IPS-18c (cell line): Measurements from ENCODE around the gene GRIK4.

Experiments used
- H3K4me3 ChIP-seq: 2 replicates; pipeline ENCODE4 v1.7.0; 2013; ENCODE audit warnings: low read depth, mild to moderate bottlenecking, low read length, moderate library complexity; ENCODE audit not compliant: insufficient read depth
- H3K9me3 ChIP-seq: one replicate; pipeline ENCODE4 v1.6.1; 2013; ENCODE audit warnings: mild to moderate bottlenecking, low read length, moderate library complexity; ENCODE audit not compliant: control insufficient read depth, insufficient read depth

The GRIK4 gene

DNA sequence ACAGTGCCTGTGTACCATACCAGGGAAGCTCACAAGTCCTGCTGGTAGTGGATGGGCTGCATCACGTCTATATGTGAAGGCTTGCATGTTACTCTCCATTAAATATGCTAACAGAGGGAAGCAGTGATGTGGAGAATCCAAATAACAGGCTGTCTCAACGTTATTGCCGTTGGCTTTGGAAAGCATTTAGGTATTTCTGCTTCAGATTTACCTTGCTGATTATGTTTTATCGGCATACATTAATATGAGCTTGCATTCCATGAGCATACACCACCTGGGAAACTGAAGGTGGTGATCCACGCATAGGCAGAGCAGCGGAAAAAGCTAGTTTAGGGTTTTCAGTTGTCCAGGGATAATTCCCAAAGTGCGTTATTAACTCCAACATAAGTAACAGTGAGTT, 175.0 kb downstream of the GRIK4 start:
- Histone ChIP-seq H3K4me3 (no peak overlapping the region), H3K9me3 (no peaks in the 10 kb centered on the region)

DNA sequence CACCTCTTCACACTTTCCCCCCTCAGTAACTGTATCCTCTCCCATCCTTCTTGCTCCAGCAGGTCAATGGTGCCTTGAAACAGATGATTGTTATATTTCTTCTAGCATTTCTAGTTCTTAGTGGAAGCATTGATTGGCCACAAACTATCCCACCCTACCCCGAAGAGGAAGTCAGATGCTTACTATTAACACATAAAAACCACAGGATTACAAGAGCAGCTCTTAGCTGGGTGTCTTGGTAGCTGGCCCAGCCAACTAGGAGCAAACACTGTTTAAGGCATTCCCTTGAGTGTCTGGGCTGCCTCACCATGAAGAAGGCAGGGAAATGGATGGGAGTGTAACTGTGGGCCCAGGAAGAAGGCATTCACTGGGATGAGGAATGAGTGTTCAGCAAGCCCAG, 176.6 kb downstream of the GRIK4 start:
- Histone ChIP-seq H3K9me3 (no peaks in the 10 kb centered on the region), H3K4me3 (no peak overlapping the region)

DNA sequence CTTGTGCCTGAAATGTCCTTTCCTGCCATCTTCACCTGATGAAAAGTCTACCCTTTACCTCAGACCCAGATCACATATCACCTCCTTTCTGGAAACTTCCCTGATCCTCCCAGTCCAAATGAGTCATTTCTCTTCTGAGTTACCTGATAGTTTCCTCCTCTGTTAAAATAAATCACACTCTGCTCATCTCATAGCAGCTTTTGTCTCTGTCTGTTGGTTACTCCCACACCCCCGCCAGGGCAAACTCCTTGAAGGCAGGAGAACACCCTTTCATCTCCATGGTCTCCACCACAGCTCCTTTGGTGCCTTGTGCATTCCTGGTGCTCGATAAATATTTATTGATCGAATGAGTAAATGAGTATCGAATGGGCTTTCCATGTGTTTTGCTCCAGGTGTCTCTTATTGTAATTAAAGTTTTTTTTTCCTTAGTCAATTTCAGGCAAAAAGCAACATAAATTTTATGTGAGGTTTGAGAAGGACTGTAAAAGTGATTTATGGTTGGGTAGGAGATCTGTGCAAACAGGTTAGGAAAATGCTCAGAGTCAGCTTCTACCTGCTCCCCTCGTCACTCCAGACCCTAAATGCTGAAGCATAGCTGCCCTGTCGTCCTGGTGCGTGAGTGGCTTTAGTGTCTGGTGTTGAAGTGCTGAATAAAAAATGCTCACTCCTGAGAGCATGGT, 178.2 kb downstream of the GRIK4 start:
- Histone ChIP-seq H3K9me3 (no peaks in the 10 kb centered on the region), H3K4me3 (no peak overlapping the region)

GRCh38 chr11:120690406-120690805, 178.9 kb downstream of the GRIK4 start:
- no peaks in the 10 kb centered on the region for H3K9me3 ChIP-seq
- H3K4me3 ChIP-seq: no peak overlapping the region

DNA sequence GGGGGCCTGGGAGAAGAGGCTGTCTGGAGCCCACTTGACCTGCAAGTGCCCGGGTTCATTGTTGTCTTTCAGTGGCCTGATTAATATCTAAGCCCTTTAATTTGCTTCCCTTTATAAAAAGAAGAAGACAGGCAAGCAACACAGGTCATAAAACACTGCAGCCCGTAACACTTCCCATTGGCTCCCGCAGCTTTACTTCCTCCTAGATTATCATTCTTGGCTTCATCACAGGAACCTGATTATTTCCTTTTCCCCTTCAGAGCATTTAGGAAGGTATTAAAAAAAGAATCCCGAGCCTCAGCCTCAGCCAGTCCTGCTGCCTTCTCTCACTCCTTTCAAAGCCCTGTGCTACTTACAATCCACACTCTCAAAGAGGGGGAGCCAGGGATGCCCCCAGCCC, 183.2 kb downstream of the GRIK4 start:
- Histone ChIP-seq H3K9me3 (no peaks in the 10 kb centered on the region), H3K4me3 (no peak overlapping the region)

DNA sequence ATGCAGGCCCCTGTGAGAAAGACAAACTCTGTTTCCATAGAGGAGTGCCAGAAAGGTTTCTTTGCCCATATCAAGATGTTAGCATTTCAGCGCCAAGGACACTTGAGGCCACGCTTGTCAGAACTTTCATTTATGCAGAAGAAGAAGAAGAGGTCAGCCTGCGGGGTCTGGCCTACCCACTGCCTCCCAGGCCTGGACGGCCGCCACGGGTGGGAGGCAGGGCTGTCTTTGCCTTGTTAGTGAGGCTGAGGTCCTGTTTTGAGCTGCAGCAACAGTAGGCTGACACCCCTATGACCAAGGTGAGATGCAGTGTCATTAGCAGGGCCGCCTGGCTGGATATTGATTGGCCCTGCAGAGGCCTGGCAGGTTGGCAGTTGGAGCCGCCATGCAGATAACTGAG, 183.9 kb downstream of the GRIK4 start:
- Histone ChIP-seq H3K9me3 (no peaks in the 10 kb centered on the region), H3K4me3 (no peak overlapping the region)

DNA sequence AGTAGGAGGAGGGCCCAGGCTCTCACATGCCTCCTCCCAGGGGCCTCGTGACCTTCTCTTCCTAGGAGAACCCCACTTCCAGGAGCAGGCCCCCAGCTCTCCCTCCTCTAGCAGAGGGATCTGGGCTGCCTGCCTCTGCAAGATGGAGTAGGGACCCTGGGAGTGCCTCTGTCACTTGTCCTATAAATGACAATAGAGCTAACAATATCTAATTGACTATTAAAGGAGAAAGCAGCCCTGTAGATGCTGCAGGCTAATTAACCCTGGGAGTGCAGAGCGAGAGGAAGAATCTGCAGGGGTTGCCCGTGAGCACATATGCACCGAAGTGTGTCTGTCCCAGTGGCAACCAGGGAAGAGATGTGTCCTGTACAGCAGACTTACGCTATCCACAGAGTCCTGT, 184.4 kb downstream of the GRIK4 start:
- Histone ChIP-seq H3K9me3 (no peaks in the 10 kb centered on the region), H3K4me3 (no peak overlapping the region)

GRCh38 chr11:120696597-120697218, 185.2 kb downstream of the GRIK4 start:
- H3K9me3 ChIP-seq: no peaks in the 10 kb centered on the region
- H3K4me3 ChIP-seq: no peak overlapping the region

- H3K4me3 ChIP-seq: no peak overlapping the region
- H3K9me3 ChIP-seq: no peaks in the 10 kb centered on the region
These were observed 187.4 kb downstream of the GRIK4 start for GRCh38 chr11:120698918-120699317.

- Histone ChIP-seq H3K9me3 (no peaks in the 10 kb centered on the region), H3K4me3 (no peak overlapping the region)
These were observed 191.1 kb downstream of the GRIK4 start for GRCh38 chr11:120702656-120703055.

DNA sequence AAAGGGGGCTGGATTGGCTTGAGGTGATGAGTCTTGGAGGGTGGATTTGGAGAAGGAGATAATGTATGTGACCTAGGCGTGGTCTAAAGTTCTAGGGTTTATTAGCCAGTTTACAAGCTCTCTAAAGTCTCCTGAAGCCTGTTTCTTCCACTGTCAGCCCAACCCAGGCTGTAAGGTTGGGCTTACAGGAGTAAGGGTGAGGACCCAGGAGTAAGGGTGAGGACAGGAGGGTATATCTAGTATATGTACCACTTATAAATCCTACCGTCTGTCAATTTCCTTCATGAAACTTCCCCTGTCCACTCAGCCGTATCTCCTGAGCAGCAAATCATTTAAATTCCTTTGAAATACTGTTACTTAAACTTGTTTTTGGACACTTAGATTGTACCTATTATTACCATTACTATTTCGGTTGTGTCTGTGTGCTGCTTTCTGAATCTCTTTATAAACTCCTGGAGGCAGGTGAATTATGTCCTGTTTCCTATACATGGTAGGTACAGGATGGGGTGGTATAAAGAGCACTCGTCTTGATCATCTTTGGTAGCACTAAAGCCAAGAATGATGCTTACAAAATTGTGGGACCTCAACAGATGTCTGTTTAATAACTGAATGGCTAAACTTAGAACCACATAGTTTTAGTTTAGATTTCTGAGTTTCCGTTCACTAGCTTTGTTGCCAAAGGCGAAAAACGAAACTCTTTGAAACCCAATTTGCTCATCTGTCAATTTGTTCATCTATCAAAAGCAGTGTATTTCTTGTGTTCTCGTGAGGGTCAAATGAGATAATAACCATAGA, 192.0 kb downstream of the GRIK4 start:
- no peaks in the 10 kb centered on the region for H3K9me3 ChIP-seq
- no peak overlapping the region for H3K4me3 ChIP-seq

GRCh38 chr11:120704256-120704750, 192.8 kb downstream of the GRIK4 start:
- no peaks in the 10 kb centered on the region for H3K9me3 ChIP-seq
- H3K4me3 ChIP-seq: no peak overlapping the region

GRCh38 chr11:120706257-120706656, 194.7 kb downstream of the GRIK4 start:
- Histone ChIP-seq H3K9me3 (no peaks in the 10 kb centered on the region), H3K4me3 (no peak overlapping the region)

DNA sequence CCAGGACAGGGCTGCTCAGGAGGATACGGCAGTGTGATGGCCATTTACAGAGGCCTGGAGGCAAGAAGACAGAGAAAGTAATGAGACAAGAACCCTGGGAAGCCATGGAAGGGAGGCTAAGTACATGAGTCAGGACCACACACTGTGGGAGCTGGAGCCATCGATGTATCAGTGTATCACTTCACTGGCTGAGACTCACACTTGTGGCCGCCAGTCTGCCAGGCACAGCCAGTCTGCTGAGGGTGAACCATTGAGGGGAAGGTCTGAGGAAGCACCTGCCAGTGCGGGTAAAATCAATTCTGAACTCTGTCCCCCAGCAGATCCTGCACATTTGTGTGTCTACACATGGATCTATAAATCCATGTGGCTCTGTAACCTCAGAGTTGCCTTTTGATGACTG, 195.6 kb downstream of the GRIK4 start:
- H3K9me3 ChIP-seq: no peaks in the 10 kb centered on the region

DNA sequence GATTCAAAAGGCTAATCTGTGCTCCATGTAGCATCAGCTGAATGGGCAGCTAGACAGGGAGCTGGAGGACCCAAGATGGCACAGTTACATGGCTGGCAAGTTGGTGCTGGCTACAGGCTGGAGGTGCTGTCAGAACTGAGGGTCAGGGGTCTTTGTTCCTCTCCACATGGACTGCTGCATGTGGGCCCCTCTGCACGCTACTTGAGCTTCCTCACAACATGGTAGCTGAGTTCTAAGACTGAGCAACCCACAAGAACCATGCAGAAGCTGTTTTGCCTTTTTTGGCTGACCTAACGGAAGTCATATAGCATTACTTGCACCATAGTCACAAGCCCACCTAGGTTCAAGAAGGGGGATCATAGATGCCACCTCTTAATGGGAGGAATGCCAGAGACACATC, 196.1 kb downstream of the GRIK4 start:
- H3K4me3 ChIP-seq: no peak overlapping the region

More for the DNA sequence above, 195.6 kb downstream of the GRIK4 start:
- H3K4me3 ChIP-seq: no peak overlapping the region

DNA sequence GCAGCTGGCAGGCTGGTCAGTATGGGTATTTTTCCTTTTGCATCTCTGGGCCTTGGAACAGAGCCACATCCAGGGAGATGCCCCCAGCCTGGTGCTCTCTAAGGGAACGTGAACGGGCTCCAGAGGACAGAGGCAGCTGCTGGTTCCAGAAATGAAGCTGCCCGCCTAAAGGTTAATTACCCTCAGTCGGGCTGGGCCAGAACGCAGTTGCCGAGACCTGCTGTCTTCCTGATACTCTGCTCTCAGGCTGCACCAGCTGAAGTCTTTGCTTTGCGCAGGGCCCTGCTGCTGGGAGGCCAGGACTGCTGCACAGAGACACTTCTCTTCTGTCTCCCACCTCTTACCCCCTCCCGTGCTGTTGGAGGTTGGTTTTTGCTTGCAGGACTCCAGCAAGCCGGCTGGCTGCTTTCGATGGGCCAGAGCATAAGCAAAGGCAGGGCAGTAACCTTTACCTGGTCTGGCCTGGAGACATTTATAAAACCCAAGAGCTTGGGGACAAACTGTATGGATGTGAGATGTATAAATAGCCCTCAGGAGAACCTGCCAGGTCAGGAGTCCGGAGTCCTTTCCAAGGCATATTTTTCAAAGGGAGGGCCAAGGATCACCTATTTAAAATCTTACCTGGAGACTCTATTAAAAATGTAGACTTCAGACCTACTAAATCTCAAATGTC, 197.1 kb downstream of the GRIK4 start:
- no peaks in the 10 kb centered on the region for H3K9me3 ChIP-seq
- H3K4me3 ChIP-seq: no peak overlapping the region

More for the DNA sequence above, 196.1 kb downstream of the GRIK4 start:
- H3K9me3 ChIP-seq: no peaks in the 10 kb centered on the region

DNA sequence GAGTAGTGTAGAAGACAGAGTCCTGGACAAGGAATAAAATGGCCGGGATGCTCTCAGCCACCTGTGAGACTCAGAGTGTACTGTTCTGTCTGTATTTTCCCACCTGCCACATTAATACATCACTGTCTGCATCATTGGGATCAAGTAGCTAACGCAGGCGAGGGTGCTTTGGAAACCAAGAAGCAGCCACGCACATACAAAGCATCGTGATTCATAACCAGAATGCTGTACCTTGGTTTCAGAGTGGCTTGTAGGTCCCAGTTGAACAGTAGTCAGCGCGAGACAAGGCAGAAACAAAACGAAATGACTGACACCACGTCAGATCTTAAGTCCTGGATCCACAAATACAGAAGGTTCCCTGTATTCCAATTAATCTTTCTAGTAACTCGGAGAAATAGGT, 198.3 kb downstream of the GRIK4 start:
- H3K9me3 ChIP-seq: no peaks in the 10 kb centered on the region
- no peak overlapping the region for H3K4me3 ChIP-seq
